Type B pancreatic cell (in vitro differentiated cells): ENCODE results near the gene MRAP2. TPM values are rescaled to one million over a fixed set of nuclear protein-coding genes. Genes with fewer than 3 reads are reported as not detected.
"Not testable (repeated sequence)": the region's sequence is repeated elsewhere in the genome, so short reads cannot be mapped to it uniquely, and the experiment has no call there.

Experiments used
- DNase-seq: peaks from one replicate; pipeline ENCODE4 v3.0.0; 2021; ENCODE audit warnings: mixed read lengths; ENCODE audit not compliant: unreplicated experiment; ENCODE audit errors: extremely low spot score
- H3K27ac Mint-ChIP-seq: 2 replicates; pipeline ENCODE4 v1.8.0; 2021; ENCODE audit warnings: mild to moderate bottlenecking, mixed read lengths
- H3K27me3 Mint-ChIP-seq: 2 replicates; pipeline ENCODE4 v1.8.0; 2021; ENCODE audit warnings: mixed read lengths
- H3K36me3 Mint-ChIP-seq: 2 replicates; pipeline ENCODE4 v1.8.0; 2021; ENCODE audit warnings: mixed read lengths
- H3K4me1 Mint-ChIP-seq: one replicate; pipeline ENCODE4 v1.8.0; 2021; ENCODE audit warnings: mixed read lengths; ENCODE audit not compliant: unreplicated experiment
- H3K4me3 Mint-ChIP-seq: 2 replicates; pipeline ENCODE4 v1.8.0; 2021; ENCODE audit warnings: mild to moderate bottlenecking, mixed read lengths
- H3K9me3 Mint-ChIP-seq: 2 replicates; pipeline ENCODE4 v1.8.0; 2021; ENCODE audit warnings: mixed read lengths
- CTCF ChIP-seq: fragments of 200-600 bp; sonication (generic); conservative IDR thresholded peaks from 2 replicates; pipeline ENCODE4 v1.5.0; 2021; ENCODE audit warnings: antibody characterized with exemption, mild to moderate bottlenecking
- total RNA-seq: library from RNA; stranded (reverse); gene quantifications from 2 replicates; pipeline ENCODE4 v1.2.1, GENCODE V29; 2021; ENCODE audit warnings: low replicate concordance

MRAP2 gene
- total RNA-seq, 1 donor from 2014 or later = 1.4 TPM

GRCh38 chr6:84103029-84103428 is 69.5 kb downstream of the MRAP2 start:
- no peaks in the 10 kb centered on the region for H3K27me3 Mint-ChIP-seq
- no peaks in the 10 kb centered on the region for H3K36me3 Mint-ChIP-seq
- no peak overlapping the region for H3K4me3 Mint-ChIP-seq
- DNase-seq = no peak
- TF ChIP-seq CTCF = no peak
- peaks cover 5% of the 10 kb centered on the region for H3K9me3 Mint-ChIP-seq
- peaks cover 9% of the 10 kb centered on the region for H3K4me1 Mint-ChIP-seq
- no peak overlapping the region for H3K27ac Mint-ChIP-seq

- H3K9me3 Mint-ChIP-seq, H3K36me3 Mint-ChIP-seq, H3K4me3 Mint-ChIP-seq, H3K4me1 Mint-ChIP-seq, H3K27me3 Mint-ChIP-seq, DNase-seq, H3K27ac Mint-ChIP-seq: not testable (repeated sequence)
Observed at GRCh38 chr6:84105215-84105924, 71.8 kb downstream of the MRAP2 start.

- Mint-ChIP-seq H3K4me1 (peaks cover 7% of the 10 kb centered on the region), H3K27me3 (no peaks in the 10 kb centered on the region), H3K9me3 (peaks cover 5% of the 10 kb centered on the region), H3K4me3 (no peak overlapping the region), H3K36me3 (no peaks in the 10 kb centered on the region), H3K27ac (no peak overlapping the region)
- no peak for DNase-seq
- TF ChIP-seq CTCF = no peak
Observed at GRCh38 chr6:84107495-84107894, 73.9 kb downstream of the MRAP2 start.

- H3K36me3 Mint-ChIP-seq, H3K27ac Mint-ChIP-seq, H3K27me3 Mint-ChIP-seq, DNase-seq, H3K9me3 Mint-ChIP-seq, H3K4me3 Mint-ChIP-seq, H3K4me1 Mint-ChIP-seq: not testable (repeated sequence)
Observed at GRCh38 chr6:84111351-84111750, 77.8 kb downstream of the MRAP2 start.

GRCh38 chr6:84114933-84115594 is 81.5 kb downstream of the MRAP2 start:
- not testable (repeated sequence) for H3K36me3 Mint-ChIP-seq, DNase-seq, H3K27me3 Mint-ChIP-seq, H3K4me3 Mint-ChIP-seq, H3K4me1 Mint-ChIP-seq, H3K27ac Mint-ChIP-seq
- H3K9me3 Mint-ChIP-seq = peaks cover 14% of the 10 kb centered on the region

GRCh38 chr6:84118191-84118590 is 84.6 kb downstream of the MRAP2 start:
- Mint-ChIP-seq H3K27ac (no peak overlapping the region), H3K36me3 (no peaks in the 10 kb centered on the region), H3K27me3 (peaks cover 2% of the 10 kb centered on the region), H3K4me3 (no peak overlapping the region), H3K9me3 (peaks cover 14% of the 10 kb centered on the region), H3K4me1 (no peaks in the 10 kb centered on the region)
- TF ChIP-seq CTCF = no peak
- no peak for DNase-seq

- no peaks in the 10 kb centered on the region for H3K4me1 Mint-ChIP-seq
- no peak for DNase-seq
- H3K4me3 Mint-ChIP-seq = no peak overlapping the region
- H3K27ac Mint-ChIP-seq = no peak overlapping the region
- peaks cover 2% of the 10 kb centered on the region for H3K36me3 Mint-ChIP-seq
- TF ChIP-seq CTCF = peak; percentile 43
- peaks cover 14% of the 10 kb centered on the region for H3K9me3 Mint-ChIP-seq
- H3K27me3 Mint-ChIP-seq = peaks cover 2% of the 10 kb centered on the region
Observed at GRCh38 chr6:84119277-84119676, 85.7 kb downstream of the MRAP2 start.
